Stimulated activated CD4-positive, alpha-beta T cell treated with anti-CD3 and anti-CD28 coated beads, Interleukin-1b, Interleukin-23, amount 100 ng/mL, for 1 hour (primary cell): ENCODE data around the gene BCAS3.

ENCODE experiments used
- DNase-seq, 2 donors: peaks; one replicate each; pipeline ENCODE4 v3.0.0-alpha.2; 2020; ENCODE audit warnings: low read depth in 2 of 2

Gene BCAS3

GRCh38 chr17:61289408-61290385, 612.0 kb downstream of the BCAS3 start:
- DNase-seq, result no peak

DNA sequence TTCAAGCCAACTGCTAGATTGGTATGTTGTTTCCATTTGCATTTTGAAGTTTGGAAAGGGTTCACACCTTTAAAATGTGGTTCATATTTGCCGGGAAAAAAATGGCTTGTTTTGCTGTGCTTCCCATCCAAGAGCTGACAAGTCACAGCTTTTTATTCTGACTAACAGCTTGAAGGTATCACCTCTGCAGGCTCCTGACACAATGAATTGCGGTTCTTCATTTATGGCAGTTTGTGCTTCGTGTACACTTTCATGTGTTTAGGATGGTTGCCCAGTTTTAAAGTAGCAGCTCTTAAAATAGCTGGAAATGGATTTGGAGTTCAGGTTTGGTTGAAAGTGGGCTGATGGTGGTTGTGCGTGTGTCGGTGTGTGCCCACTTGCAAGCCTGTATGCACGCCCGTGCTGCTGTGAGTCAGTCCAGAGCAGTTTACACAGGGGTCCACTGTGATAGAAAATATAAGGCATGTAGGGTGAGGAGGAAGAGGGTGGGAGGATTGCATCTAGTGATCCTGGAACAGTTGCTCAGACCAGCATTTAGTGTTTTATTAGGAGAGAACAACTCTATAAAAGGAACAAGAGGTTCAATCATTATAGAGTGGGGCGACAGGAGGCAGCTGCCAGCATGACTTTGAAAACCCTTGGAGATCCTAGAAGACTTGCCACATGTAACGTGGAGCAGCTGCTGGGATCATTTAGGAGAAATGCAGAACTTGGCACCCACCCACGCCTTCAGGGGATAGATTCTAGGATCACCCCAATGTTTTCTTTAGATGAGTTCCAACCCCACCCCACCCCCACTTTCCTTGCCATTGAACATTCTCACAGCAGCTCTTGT, 614.0 kb downstream of the BCAS3 start:
- DNase-seq, result no peak

- DNase-seq, result no peak
Measured at GRCh38 chr17:61294286-61294685, 616.6 kb downstream of the BCAS3 start.

GRCh38 chr17:61294777-61295176, 617.1 kb downstream of the BCAS3 start:
- no peak for DNase-seq

- no peak for DNase-seq
Measured at GRCh38 chr17:61296058-61296457, 618.4 kb downstream of the BCAS3 start.

GRCh38 chr17:61299517-61300513, 622.2 kb downstream of the BCAS3 start:
- no peak for DNase-seq

DNA sequence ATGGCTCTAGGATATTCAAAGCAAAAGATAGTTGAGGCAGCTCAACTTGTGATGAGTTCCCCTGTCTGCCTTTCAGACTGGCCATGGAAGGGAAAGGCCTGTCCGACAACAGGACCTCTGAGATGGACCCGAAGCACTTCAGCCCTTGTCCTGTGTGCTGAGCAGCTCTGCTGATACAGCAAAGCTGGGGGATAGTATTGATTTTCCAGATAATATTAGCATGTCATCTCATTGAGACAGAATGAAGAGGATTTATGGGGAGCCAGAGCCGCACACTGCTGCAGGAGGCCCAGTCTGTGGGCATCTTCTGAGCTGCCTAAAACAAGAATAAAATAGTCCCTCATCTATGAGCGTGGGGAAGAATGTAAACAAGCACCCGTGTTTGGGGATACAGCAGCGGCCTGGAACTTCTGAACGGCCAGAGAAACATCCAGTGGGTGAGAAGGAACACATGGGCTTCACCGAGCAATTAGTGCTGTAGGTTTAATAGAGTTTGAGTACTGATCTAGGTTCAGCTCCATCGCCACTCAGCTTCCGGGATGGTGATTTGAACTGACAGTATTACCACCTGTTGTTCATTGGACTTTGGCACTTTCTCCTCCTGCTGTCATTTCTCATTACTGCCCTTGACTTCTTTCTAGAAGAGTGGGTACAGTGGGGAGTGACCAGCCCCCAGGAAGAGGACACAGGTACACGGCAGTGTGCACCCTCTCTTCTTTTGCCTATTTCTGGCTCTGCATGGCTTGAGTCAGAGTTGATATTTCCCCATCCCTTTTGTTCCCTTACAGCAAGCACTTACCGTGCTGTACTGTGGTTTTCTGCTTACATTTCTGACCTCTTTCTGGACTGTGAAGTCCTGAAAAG, 625.5 kb downstream of the BCAS3 start:
- DNase-seq, result no peak

GRCh38 chr17:61303817-61304096, 626.1 kb downstream of the BCAS3 start:
- DNase-seq, result no peak

DNA sequence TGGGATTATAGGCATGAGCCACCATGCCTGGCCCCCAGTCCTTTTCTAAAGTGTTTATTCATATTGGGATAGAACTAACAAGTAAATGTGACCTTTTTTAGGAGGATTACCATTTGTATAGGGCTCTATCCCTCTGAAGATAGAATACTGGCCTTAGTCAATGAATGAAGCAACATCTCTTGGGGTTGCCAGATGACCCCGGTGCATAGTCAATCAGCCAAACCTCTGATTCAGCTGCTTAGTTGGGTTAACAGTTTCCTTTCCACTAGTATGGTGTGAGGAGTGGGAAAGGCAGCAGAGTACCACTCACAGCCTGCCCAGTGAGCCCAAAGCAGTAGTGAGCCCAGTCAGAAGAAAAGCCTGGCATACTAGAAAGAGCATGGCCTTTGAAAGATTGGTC, 627.4 kb downstream of the BCAS3 start:
- no peak for DNase-seq

GRCh38 chr17:61306003-61306402, 628.4 kb downstream of the BCAS3 start:
- DNase-seq, result no peak

- no peak for DNase-seq
Measured at GRCh38 chr17:61307905-61308886, 630.5 kb downstream of the BCAS3 start.

DNA sequence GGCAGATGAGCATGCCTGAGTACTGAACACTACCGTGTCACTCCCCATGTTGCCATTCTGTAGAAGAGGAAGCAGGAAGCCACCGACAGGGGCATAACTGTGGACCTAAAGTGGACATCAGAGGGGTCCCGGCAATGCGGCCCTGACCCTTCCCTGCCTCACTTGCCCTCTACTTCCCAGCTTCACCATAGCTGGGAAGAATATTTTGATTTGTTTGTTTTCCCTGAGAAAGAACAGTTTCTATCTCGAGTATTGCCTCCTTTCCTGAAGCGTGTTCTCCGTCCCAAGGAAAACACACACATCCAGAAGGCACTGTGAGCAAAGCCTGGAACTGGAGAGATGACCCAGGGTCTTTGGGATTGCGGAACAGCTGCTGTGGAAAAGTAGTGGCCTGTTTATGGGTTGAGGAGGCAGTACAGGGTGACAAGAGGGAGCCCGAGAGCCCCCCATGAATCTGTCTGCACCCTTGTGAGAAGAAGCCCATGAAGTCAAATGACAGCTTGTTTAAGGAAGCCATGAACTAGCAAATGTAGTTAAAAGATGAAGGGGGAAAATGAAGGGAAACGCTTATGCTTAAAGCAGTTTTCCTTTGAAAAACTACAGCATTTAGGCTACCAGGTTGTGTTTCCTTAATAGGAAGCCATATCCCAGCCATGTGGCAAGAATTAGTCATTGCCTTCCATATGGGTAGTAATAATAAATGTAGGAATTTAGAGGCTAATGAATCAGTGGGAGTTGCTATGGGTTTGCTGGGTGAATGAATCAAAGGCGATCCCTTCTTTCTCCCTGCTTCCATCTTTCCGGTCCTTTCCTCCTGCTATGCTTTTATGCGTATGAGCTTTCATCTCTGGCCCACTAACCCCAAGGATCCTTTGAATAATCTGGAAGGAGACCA, 632.0 kb downstream of the BCAS3 start:
- DNase-seq, result no peak

- no peak for DNase-seq
Measured at GRCh38 chr17:61310590-61310989, 632.9 kb downstream of the BCAS3 start.

DNA sequence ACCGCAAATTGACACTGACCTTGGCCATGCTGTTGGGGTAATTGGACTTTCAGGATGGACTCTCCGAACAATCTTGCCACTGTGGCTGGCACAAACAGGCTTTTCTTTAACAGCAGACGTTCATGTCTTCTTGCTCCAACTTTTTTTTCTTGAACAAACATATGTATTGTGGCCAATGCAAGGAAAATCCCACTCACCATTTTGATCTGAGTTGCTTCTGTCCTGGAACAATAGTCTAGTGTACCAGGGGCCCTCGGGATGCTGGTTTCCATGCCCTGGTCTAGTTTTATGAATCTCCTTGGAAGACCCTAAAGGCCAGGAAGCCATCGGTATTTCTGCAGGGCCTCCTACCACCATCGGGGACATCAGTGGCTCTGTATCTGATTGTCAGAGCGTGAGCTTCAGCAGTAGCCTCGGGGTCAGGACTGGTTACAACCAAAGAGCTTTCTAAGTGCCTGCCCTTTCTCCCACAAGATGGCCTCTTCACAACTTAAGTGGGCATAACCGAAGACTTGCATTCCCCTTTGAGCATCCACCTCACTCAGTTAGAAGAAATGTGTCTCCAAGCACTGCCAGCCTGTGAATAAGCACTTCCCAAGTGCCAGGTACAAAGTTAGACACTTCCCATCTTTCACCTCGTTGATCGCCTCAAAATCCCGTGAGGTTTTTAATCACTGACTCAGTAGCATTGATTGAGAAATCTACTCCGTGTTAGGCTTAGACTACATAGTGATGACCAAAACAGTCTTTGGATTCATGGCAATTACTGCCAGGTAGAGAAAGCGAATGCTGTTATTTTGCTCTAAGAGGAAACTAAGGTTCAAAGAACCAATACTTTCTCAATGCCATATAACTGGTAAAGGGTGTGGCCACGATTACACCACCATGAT, 635.0 kb downstream of the BCAS3 start:
- no peak for DNase-seq

DNA sequence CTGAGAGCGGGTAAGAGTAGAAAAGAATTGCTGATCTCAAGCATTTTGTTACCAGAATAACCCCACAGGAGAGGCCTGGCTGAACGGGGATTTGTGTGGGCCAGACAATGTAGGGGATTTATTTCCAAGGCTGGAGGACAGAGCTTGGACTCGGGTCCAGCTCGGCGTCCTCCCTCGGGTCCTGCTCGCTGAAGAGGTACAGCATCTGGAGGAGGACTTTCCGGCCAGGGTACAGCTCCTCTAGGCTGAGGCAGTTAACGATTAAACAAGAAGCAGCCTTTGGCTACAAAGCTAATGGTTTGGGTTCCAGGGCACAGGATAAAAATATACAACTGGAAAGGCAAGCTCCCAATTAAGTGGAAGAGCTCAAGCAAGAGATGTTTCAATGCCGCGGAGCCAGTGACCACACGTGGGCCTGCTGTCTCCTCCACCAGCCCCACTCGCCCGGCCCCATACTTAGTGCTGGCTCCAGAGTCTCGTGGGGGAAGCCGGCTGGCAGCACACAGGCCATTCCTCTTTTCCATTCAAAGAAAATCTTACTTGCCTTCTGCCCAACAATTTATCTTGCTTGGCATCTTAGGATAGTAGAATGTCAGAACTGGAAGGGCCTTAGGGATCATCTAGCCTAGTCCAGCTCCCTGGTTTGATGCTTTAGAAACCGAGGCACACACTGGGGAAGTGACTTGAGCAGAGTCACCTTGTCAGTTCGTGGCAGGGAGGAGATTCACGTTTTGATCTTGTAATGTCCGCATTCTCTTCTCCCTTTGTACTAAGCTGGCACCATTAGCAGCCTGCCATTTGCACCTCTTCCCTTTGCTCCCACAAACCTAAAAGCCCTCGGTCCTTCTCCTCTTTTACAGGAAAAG, 636.0 kb downstream of the BCAS3 start:
- DNase-seq, result no peak

GRCh38 chr17:61314368-61315078, 636.9 kb downstream of the BCAS3 start:
- no peak for DNase-seq
